NT2/D1 (cell line): ENCODE results near the gene PIPOX.

Source experiments
- SUZ12 ChIP-seq: IDR thresholded peaks from 2 replicates; pipeline ENCODE4 v1.6.1; 2011; ENCODE audit not compliant: insufficient read length, insufficient read depth; ENCODE audit errors: extremely low read depth
- YY1 ChIP-seq: IDR thresholded peaks from 2 replicates; pipeline ENCODE4 v1.6.1; 2011; ENCODE audit not compliant: insufficient read length, insufficient read depth
- ZNF274 ChIP-seq: IDR thresholded peaks from 2 replicates; pipeline ENCODE4 v1.6.1; 2011; ENCODE audit warnings: mild to moderate bottlenecking, low read depth, low read length

- TF ChIP-seq YY1 (no peak), ZNF274 (no peak), SUZ12 (no peak)
These were observed 45.1 kb upstream of the PIPOX start for GRCh38 chr17:28997806-28998205.
